Measurements from ENCODE around the gene KDM7A. TPM values are rescaled to one million over a fixed set of nuclear protein-coding genes. Genes with fewer than 3 reads are reported as not detected.
"Not testable (repeated sequence)": the region's sequence is repeated elsewhere in the genome, so short reads cannot be mapped to it uniquely, and the experiment has no call there.

Gene KDM7A
- total RNA-seq, 1 experiment from 2014 or later, result 11.7 TPM

DNA sequence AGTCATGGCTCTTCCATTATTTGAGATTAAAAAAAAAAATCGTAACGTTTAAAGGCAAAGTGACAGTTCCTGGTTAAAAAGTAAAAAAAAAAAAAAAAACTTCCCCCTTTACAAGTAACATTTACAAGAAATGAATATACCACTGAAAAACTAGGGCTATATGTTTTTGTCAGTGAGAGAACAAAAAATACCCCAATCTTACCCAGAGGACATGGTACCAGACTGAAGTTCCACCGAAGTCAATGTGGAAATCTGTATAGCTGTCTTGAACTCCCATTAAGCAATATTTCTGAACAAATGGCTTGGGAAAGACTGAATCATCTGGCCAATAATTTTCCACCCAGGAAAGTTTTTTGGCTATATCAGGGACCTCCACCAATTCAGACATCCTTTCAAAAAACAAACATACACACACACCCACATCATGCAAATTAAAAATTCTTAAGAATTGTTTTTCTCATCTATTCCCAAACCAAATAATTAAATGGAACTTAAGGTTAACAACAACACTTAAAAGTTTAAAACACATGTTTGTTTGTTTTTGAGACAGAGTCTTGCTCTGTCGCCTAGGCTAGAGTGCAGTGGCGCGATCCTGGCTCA lies 50.2 kb downstream of the KDM7A start:
- no peak overlapping the region for H3K27ac ChIP-seq (ENCODE audit: low read depth, low read length, poor library complexity, severe bottlenecking)
- no peaks in the 10 kb centered on the region for H3K9me3 ChIP-seq (ENCODE audit: low read depth, low read length, poor library complexity, severe bottlenecking)
- BruUV-seq (replicated peaks), result no TSS peak
- H3K27me3 ChIP-seq (replicated peaks; ENCODE audit: insufficient read depth, low read depth, low read length, poor library complexity), result no peaks in the 10 kb centered on the region
- POLR2A ChIA-PET (ENCODE audit: low non-redundant PET), result no interaction called here
- no peaks in the 10 kb centered on the region for H3K36me3 ChIP-seq (ENCODE audit: insufficient read depth, low read length, poor library complexity, severe bottlenecking)
- H3K4me1 ChIP-seq (ENCODE audit: insufficient read depth, low read length, poor library complexity, severe bottlenecking), result no peaks in the 10 kb centered on the region
- no peak overlapping the region for H3K4me3 ChIP-seq (ENCODE audit: low read depth, low read length, poor library complexity, severe bottlenecking)
- CTCF ChIA-PET, result no interaction called here
- intact Hi-C loops (cut with micrococcal nuclease; ENCODE audit: unreplicated experiment), result no loop called here
- TF ChIP-seq CTCF (conservative IDR thresholded peaks at IDR 0.05; ENCODE audit: low read depth, low read length), result no peak
- no peak for TF ChIP-seq EZH2 (IDR thresholded peaks at IDR 0.05; ENCODE audit: borderline replicate concordance, low read depth, low read length, poor library complexity, severe bottlenecking)
- DNase-seq (ENCODE audit: low spot score), result no peak

- no peak for DNase-seq (ENCODE audit: low spot score)
- H3K9me3 ChIP-seq (ENCODE audit: low read depth, low read length, poor library complexity, severe bottlenecking), result no peaks in the 10 kb centered on the region
- ChIA-PET CTCF (no interaction called here), POLR2A (ENCODE audit: low non-redundant PET) (no interaction called here)
- no peak for TF ChIP-seq EZH2 (IDR thresholded peaks at IDR 0.05; ENCODE audit: borderline replicate concordance, low read depth, low read length, poor library complexity, severe bottlenecking)
- H3K4me1 ChIP-seq (ENCODE audit: insufficient read depth, low read length, poor library complexity, severe bottlenecking), result no peaks in the 10 kb centered on the region
- no peak overlapping the region for H3K27ac ChIP-seq (ENCODE audit: low read depth, low read length, poor library complexity, severe bottlenecking)
- no TSS peak for BruUV-seq (replicated peaks)
- H3K4me3 ChIP-seq (ENCODE audit: low read depth, low read length, poor library complexity, severe bottlenecking), result no peak overlapping the region
- no peaks in the 10 kb centered on the region for H3K36me3 ChIP-seq (ENCODE audit: insufficient read depth, low read length, poor library complexity, severe bottlenecking)
- intact Hi-C loops (cut with micrococcal nuclease; ENCODE audit: unreplicated experiment), result no loop called here
- H3K27me3 ChIP-seq (replicated peaks; ENCODE audit: insufficient read depth, low read depth, low read length, poor library complexity), result no peaks in the 10 kb centered on the region
Observed at GRCh38 chr7:140122965-140123364, 53.8 kb downstream of the KDM7A start.

DNA sequence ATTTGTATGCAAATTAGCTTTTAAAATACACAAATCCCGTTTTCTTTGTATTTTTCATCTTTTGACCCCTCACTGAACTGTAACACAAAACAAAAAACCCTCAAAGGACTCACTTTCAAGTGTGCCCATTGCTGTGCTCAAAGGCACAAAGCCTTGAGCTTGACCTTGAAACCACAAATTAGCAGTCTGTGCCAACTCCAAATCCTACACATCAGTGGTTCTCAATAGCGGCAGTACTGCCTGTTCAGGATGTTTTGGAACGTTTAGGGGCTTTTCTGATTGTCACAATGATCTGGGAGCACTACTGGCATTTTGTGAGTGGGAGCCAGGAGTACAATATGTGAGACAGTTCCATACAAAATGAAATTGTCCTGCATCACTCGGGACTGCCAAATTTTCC lies 55.5 kb downstream of the KDM7A start:
- Histone ChIP-seq H3K36me3 (ENCODE audit: insufficient read depth, low read length, poor library complexity, severe bottlenecking) (no peaks in the 10 kb centered on the region), H3K27me3 (replicated peaks; ENCODE audit: insufficient read depth, low read depth, low read length, poor library complexity) (no peaks in the 10 kb centered on the region), H3K4me1 (ENCODE audit: insufficient read depth, low read length, poor library complexity, severe bottlenecking) (no peaks in the 10 kb centered on the region), H3K9me3 (ENCODE audit: low read depth, low read length, poor library complexity, severe bottlenecking) (no peaks in the 10 kb centered on the region), H3K27ac (ENCODE audit: low read depth, low read length, poor library complexity, severe bottlenecking) (no peak overlapping the region), H3K4me3 (ENCODE audit: low read depth, low read length, poor library complexity, severe bottlenecking) (no peak overlapping the region)
- ChIA-PET CTCF (no interaction called here), POLR2A (ENCODE audit: low non-redundant PET) (no interaction called here)
- DNase-seq (ENCODE audit: low spot score), result no peak
- BruUV-seq (replicated peaks), result no TSS peak
- intact Hi-C loops (cut with micrococcal nuclease; ENCODE audit: unreplicated experiment), result no loop called here
- no peak for TF ChIP-seq EZH2 (IDR thresholded peaks at IDR 0.05; ENCODE audit: borderline replicate concordance, low read depth, low read length, poor library complexity, severe bottlenecking)
- TF ChIP-seq CTCF (conservative IDR thresholded peaks at IDR 0.05; ENCODE audit: low read depth, low read length), result no peak

DNA sequence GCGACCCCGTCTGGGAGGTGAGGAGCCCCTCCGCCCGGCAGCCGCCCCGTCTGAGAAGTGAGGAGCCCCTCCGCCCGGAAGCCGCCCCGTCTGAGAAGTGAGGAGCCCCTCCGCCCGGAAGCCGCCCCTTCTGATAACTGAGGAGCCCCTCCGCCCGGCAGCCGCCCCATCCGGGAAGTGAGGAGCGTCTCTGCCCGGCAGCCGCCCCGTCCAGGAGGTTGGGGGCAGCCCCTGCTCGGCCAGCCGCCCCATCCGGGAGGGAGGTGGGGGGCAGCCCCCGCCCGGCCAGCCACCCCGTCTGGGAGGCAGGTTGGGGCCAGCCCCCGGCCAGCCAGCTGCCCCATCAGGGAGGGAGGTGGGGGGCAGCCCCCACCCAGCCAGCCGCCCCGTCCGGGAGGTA lies 62.0 kb downstream of the KDM7A start:
- CTCF ChIA-PET; H3K27me3 ChIP-seq (replicated peaks; ENCODE audit: insufficient read depth, low read depth, low read length, poor library complexity); H3K36me3 ChIP-seq (ENCODE audit: insufficient read depth, low read length, poor library complexity, severe bottlenecking); POLR2A ChIA-PET (ENCODE audit: low non-redundant PET); BruUV-seq (replicated peaks); H3K4me1 ChIP-seq (ENCODE audit: insufficient read depth, low read length, poor library complexity, severe bottlenecking); H3K27ac ChIP-seq (ENCODE audit: low read depth, low read length, poor library complexity, severe bottlenecking); H3K9me3 ChIP-seq (ENCODE audit: low read depth, low read length, poor library complexity, severe bottlenecking); intact Hi-C loops (cut with micrococcal nuclease; ENCODE audit: unreplicated experiment); DNase-seq (ENCODE audit: low spot score); H3K4me3 ChIP-seq (ENCODE audit: low read depth, low read length, poor library complexity, severe bottlenecking): not testable (repeated sequence)

GRCh38 chr7:140108777-140109176 lies 68.0 kb downstream of the KDM7A start:
- not testable (repeated sequence) for DNase-seq (ENCODE audit: low spot score); BruUV-seq (replicated peaks); H3K9me3 ChIP-seq (ENCODE audit: low read depth, low read length, poor library complexity, severe bottlenecking)

More at GRCh38 chr7:140108777-140109176, 68.0 kb downstream of the KDM7A start:
- H3K27me3 ChIP-seq (replicated peaks; ENCODE audit: insufficient read depth, low read depth, low read length, poor library complexity); intact Hi-C loops (cut with micrococcal nuclease; ENCODE audit: unreplicated experiment); CTCF ChIA-PET; H3K4me3 ChIP-seq (ENCODE audit: low read depth, low read length, poor library complexity, severe bottlenecking); H3K27ac ChIP-seq (ENCODE audit: low read depth, low read length, poor library complexity, severe bottlenecking); H3K4me1 ChIP-seq (ENCODE audit: insufficient read depth, low read length, poor library complexity, severe bottlenecking); POLR2A ChIA-PET (ENCODE audit: low non-redundant PET); H3K36me3 ChIP-seq (ENCODE audit: insufficient read depth, low read length, poor library complexity, severe bottlenecking): not testable (repeated sequence)
